Mesenchymal stem cell (in vitro differentiated cells and primary cell): ENCODE data around the gene CIRBP.

Experiments
- DNase-seq: peaks from one replicate; pipeline ENCODE4 v3.0.0-alpha.2; 2013
- H2AFZ ChIP-seq: one replicate; pipeline ENCODE4 v1.6.1; 2013; ENCODE audit warnings: low read depth, mild to moderate bottlenecking, control low read depth, inconsistent platforms, low read length, moderate library complexity
- H2AK5ac ChIP-seq: 2 replicates; pipeline ENCODE4 v1.6.1; 2013; ENCODE audit warnings: low read length, moderate library complexity, mild to moderate bottlenecking, inconsistent platforms; ENCODE audit not compliant: severe bottlenecking
- H2BK120ac ChIP-seq: one replicate; pipeline ENCODE4 v1.6.1; 2013; ENCODE audit warnings: low read depth, mild to moderate bottlenecking, inconsistent platforms, low read length, moderate library complexity
- H2BK12ac ChIP-seq, 2 experiments: one replicate each; pipeline ENCODE4 v1.6.1; 2013; ENCODE audit warnings: inconsistent platforms in 2 of 2, low read length in 2 of 2, mild to moderate bottlenecking in 2 of 2, moderate library complexity in 2 of 2, control low read depth in 1 of 2
- H2BK15ac ChIP-seq: one replicate; pipeline ENCODE4 v1.6.1; 2013; ENCODE audit warnings: mild to moderate bottlenecking, low read depth, inconsistent platforms; ENCODE audit not compliant: poor library complexity, severe bottlenecking
- H2BK5ac ChIP-seq: 2 replicates; pipeline ENCODE4 v1.6.1; 2013; ENCODE audit warnings: low read depth, mild to moderate bottlenecking, low read length, control low read depth, inconsistent platforms; ENCODE audit not compliant: poor library complexity, severe bottlenecking
- H3K14ac ChIP-seq, 2 experiments: one replicate each; pipeline ENCODE4 v1.6.1; 2013; ENCODE audit warnings: inconsistent platforms in 2 of 2, low read length in 2 of 2, control low read depth in 1 of 2, mild to moderate bottlenecking in 1 of 2, moderate library complexity in 1 of 2
- H3K18ac ChIP-seq, 2 experiments: one replicate each; pipeline ENCODE4 v1.6.1; 2013; ENCODE audit warnings: inconsistent platforms in 2 of 2, low read length in 2 of 2, control low read depth in 1 of 2, low read depth in 1 of 2, mild to moderate bottlenecking in 1 of 2
- H3K23ac ChIP-seq, 2 experiments: one replicate each; pipeline ENCODE4 v1.6.1; 2013; ENCODE audit warnings: inconsistent platforms in 2 of 2, low read length in 2 of 2, mild to moderate bottlenecking in 2 of 2, moderate library complexity in 2 of 2, control low read depth in 1 of 2
- H3K27ac ChIP-seq: 2 replicates; pipeline ENCODE4 v1.5.1; 2013; ENCODE audit warnings: mild to moderate bottlenecking, moderate library complexity, low read length, control low read depth, inconsistent platforms; ENCODE audit not compliant: poor library complexity, severe bottlenecking
- H3K27me3 ChIP-seq, 2 experiments: 2 replicates each; pipeline versions ENCODE4 v1.6.1 to v1.7.0; 2013; ENCODE audit warnings: low read length in 2 of 2, mild to moderate bottlenecking in 2 of 2, moderate library complexity in 2 of 2, control low read depth in 1 of 2, inconsistent platforms in 1 of 2; ENCODE audit not compliant: control insufficient read depth in 1 of 2, insufficient read depth in 1 of 2
- H3K36me3 ChIP-seq, 2 experiments: 2 replicates each; pipeline versions ENCODE4 v1.6.1 to v1.7.0; 2013; ENCODE audit warnings: low read length in 2 of 2, control low read depth in 1 of 2, inconsistent platforms in 1 of 2, low read depth in 1 of 2, mild to moderate bottlenecking in 1 of 2; ENCODE audit not compliant: insufficient read depth in 2 of 2, control insufficient read depth in 1 of 2
- H3K4ac ChIP-seq, 2 experiments: one replicate each; pipeline ENCODE4 v1.6.1; 2013; ENCODE audit warnings: inconsistent platforms in 2 of 2, low read length in 2 of 2, mild to moderate bottlenecking in 2 of 2, moderate library complexity in 2 of 2, control low read depth in 1 of 2, low read depth in 1 of 2
- H3K4me1 ChIP-seq: 2 replicates; pipeline ENCODE4 v1.6.1; 2013; ENCODE audit warnings: low read depth, low read length, control low read depth; ENCODE audit not compliant: control insufficient read depth, insufficient read depth
- H3K4me2 ChIP-seq: 2 replicates; pipeline ENCODE4 v1.6.1; 2013; ENCODE audit warnings: low read length, mild to moderate bottlenecking, inconsistent platforms; ENCODE audit not compliant: poor library complexity, severe bottlenecking
- H3K4me3 ChIP-seq, 2 experiments: 2 replicates each; pipeline versions ENCODE4 v1.5.1 to v1.7.0; 2013; ENCODE audit warnings: low read length in 2 of 2, mild to moderate bottlenecking in 2 of 2, control low read depth in 1 of 2, low read depth in 1 of 2; ENCODE audit not compliant: insufficient read depth in 1 of 2
- H3K79me1 ChIP-seq: replicated peaks from 2 replicates; pipeline ENCODE4 v1.6.1; 2013; ENCODE audit warnings: mild to moderate bottlenecking, control low read depth, low read length, inconsistent platforms; ENCODE audit not compliant: poor library complexity, severe bottlenecking
- H3K9ac ChIP-seq: 2 replicates; pipeline ENCODE4 v1.7.0; 2013; ENCODE audit warnings: mild to moderate bottlenecking, low read length, moderate library complexity
- H3K9me3 ChIP-seq: 2 replicates; pipeline ENCODE4 v1.7.0; 2013; ENCODE audit warnings: mild to moderate bottlenecking, low read length; ENCODE audit not compliant: control insufficient read depth
- H4K8ac ChIP-seq: one replicate; pipeline ENCODE4 v1.6.1; 2013; ENCODE audit warnings: inconsistent platforms, mild to moderate bottlenecking, low read length, moderate library complexity
- H4K91ac ChIP-seq: one replicate; pipeline ENCODE4 v1.6.1; 2013; ENCODE audit warnings: mild to moderate bottlenecking, low read length, inconsistent platforms
- WGBS: methylation state at CpG from one replicate; pipeline ENCODE4 v1.1.7; 2013; ENCODE audit warnings: mixed read lengths; 5-methylcytosine and 5-hydroxymethylcytosine counted together

Gene CIRBP

GRCh38 chr19:1288833-1289685 is 19.9 kb downstream of the CIRBP start:
- 91% methylated on average over 41 of the region's 41 CpGs for WGBS
- no peak overlapping the region for H3K9ac ChIP-seq
- no peak overlapping the region for H3K4me3 ChIP-seq
- H2BK12ac ChIP-seq, result no peak overlapping the region
- H3K4ac ChIP-seq, result no peak overlapping the region
- H3K27me3 ChIP-seq, result peaks cover 63 to 91% of the 10 kb centered on the region in 2 experiments
- H3K23ac ChIP-seq, result no peak overlapping the region
- H3K27ac ChIP-seq, result no peak overlapping the region
- no peaks in the 10 kb centered on the region for H3K79me1 ChIP-seq
- no peak overlapping the region for H3K4me2 ChIP-seq
- H2BK15ac ChIP-seq, result no peak overlapping the region
- no peak overlapping the region for H2AK5ac ChIP-seq
- no peak overlapping the region for H4K91ac ChIP-seq
- H3K36me3 ChIP-seq, result no peaks in the 10 kb centered on the region
- no peak overlapping the region for H2AFZ ChIP-seq
- H2BK120ac ChIP-seq, result no peak overlapping the region
- no peak for DNase-seq
- H3K18ac ChIP-seq, result no peak overlapping the region
- no peaks in the 10 kb centered on the region for H3K9me3 ChIP-seq
- H2BK5ac ChIP-seq, result no peak overlapping the region
- peaks cover 19% of the 10 kb centered on the region for H3K4me1 ChIP-seq
- H4K8ac ChIP-seq, result no peak overlapping the region
- H3K14ac ChIP-seq, result no peak overlapping the region

- WGBS, result 87% methylated on average over 19 of the region's 19 CpGs
- no peak for DNase-seq
- no peak overlapping the region for H3K18ac ChIP-seq
These were observed 20.5 kb downstream of the CIRBP start for GRCh38 chr19:1289686-1290025.

GRCh38 chr19:1290196-1290702 is 21.1 kb downstream of the CIRBP start:
- Histone ChIP-seq H3K27ac (no peak overlapping the region), H3K4ac (no peak overlapping the region), H3K4me1 (peaks cover 20% of the 10 kb centered on the region), H3K27me3 (peaks cover 61 to 91% of the 10 kb centered on the region in 2 experiments), H3K9ac (no peak overlapping the region), H2AK5ac (no peak overlapping the region), H3K4me3 (no peak overlapping the region), H2BK5ac (no peak overlapping the region), H3K9me3 (no peaks in the 10 kb centered on the region), H3K14ac (no peak overlapping the region), H2BK15ac (no peak overlapping the region), H3K18ac (no peak overlapping the region), H3K79me1 (no peaks in the 10 kb centered on the region), H2BK120ac (no peak overlapping the region), H3K36me3 (no peaks in the 10 kb centered on the region), H2AFZ (no peak overlapping the region), H3K23ac (no peak overlapping the region), H4K91ac (no peak overlapping the region), H4K8ac (no peak overlapping the region), H3K4me2 (no peak overlapping the region), H2BK12ac (no peak overlapping the region)
- no peak for DNase-seq
- 92% methylated on average over 24 of the region's 24 CpGs for WGBS

More at GRCh38 chr19:1289686-1290025, 20.5 kb downstream of the CIRBP start:
- Histone ChIP-seq H2BK15ac (no peak overlapping the region), H3K27ac (no peak overlapping the region), H3K4me1 (peaks cover 19% of the 10 kb centered on the region), H3K4me3 (no peak overlapping the region), H3K9ac (no peak overlapping the region), H3K36me3 (no peaks in the 10 kb centered on the region), H3K27me3 (peaks cover 63 to 91% of the 10 kb centered on the region in 2 experiments), H2AFZ (no peak overlapping the region), H3K4ac (no peak overlapping the region), H2BK120ac (no peak overlapping the region), H2BK5ac (no peak overlapping the region), H2AK5ac (no peak overlapping the region), H3K4me2 (no peak overlapping the region), H4K8ac (no peak overlapping the region), H3K9me3 (no peaks in the 10 kb centered on the region), H3K14ac (no peak overlapping the region), H2BK12ac (no peak overlapping the region), H4K91ac (no peak overlapping the region), H3K23ac (no peak overlapping the region), H3K79me1 (no peaks in the 10 kb centered on the region)

- Histone ChIP-seq H3K9ac (no peak overlapping the region), H2BK5ac (no peak overlapping the region), H3K27me3 (peaks cover 59 to 93% of the 10 kb centered on the region in 2 experiments), H3K36me3 (no peaks in the 10 kb centered on the region), H3K79me1 (no peaks in the 10 kb centered on the region), H2BK15ac (no peak overlapping the region), H4K8ac (no peak overlapping the region), H2AFZ (no peak overlapping the region), H3K4me3 (no peak overlapping the region), H2AK5ac (no peak overlapping the region), H2BK12ac (no peak overlapping the region), H3K14ac (no peak overlapping the region), H3K23ac (no peak overlapping the region), H3K18ac (no peak overlapping the region), H3K9me3 (no peaks in the 10 kb centered on the region), H3K4ac (no peak overlapping the region), H3K4me1 (peaks cover 22% of the 10 kb centered on the region), H4K91ac (no peak overlapping the region), H2BK120ac (no peak overlapping the region), H3K4me2 (no peak overlapping the region), H3K27ac (no peak overlapping the region)
- WGBS, result 86% methylated on average over 40 of the region's 40 CpGs
- DNase-seq, result no peak
These were observed 21.8 kb downstream of the CIRBP start for GRCh38 chr19:1290703-1291651.
